Stimulated activated CD8-positive, alpha-beta memory T cell treated with anti-CD3 and anti-CD28 coated beads, Interleukin-7, amount 100 ng/mL, for 24 hours (primary cell): ENCODE data around the gene C16orf54.
"Not testable (repeated sequence)": the region's sequence is repeated elsewhere in the genome, so short reads cannot be mapped to it uniquely, and the experiment has no call there.

Experiments
- DNase-seq: peaks from one replicate; pipeline ENCODE4 v3.0.0-alpha.2; 2020; ENCODE audit warnings: low read depth

C16orf54 gene

DNA sequence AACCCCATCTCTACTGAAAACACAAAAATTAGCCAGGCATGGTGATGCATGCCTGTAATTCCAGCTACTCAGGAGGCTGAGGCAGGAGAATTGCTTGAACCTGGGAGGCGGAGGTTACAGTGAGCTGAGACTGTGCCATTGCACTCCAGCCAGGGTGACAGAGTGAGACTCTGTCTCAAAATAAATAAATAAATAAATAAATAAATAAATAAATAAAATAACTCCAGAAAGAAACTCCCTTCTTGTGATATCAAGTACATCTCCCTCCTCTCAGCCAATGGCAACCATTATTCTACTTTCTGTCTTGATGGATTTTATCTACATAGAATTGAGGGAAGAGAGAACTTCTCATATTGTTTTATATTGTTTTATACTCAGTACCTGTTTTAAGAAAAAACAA, 38.6 kb downstream of the C16orf54 start:
- DNase-seq, result not testable (repeated sequence)

DNA sequence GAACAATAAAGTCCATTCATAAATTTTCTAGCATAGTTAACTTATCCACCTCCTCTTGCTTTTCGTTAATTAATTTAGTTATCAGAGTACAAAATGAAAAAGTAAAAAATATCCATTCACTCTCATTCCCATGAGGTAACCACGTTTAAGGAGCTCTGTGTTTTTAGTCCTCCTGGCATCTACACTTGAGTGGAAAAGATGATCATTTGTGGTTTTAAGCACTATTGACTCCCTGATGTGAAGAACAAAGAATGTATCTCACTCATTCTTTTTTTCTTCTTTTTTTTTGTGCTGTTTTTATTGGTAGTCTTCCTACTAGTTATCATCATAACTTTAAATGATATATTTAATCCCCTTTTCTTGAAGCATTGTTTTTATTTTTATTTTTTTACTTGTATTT, 40.8 kb downstream of the C16orf54 start:
- DNase-seq, result no peak

DNA sequence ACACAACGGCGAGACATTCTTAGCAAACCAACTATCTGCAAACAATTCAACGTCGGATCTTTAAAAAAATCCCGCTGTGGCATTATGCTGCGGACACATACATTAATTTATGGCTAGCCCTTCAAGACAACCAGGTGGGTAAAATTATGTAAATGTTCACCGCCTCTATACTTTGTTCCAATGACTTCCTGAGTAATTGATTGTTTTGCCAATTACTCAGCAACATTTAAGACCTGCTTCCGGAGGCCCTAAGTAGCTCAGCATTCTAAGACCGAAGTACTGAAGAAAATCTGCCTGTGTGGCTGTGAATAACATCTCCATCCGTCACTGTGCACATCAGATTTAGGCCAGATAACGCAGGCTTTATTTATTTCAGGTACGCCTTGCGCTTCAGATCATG, 43.5 kb downstream of the C16orf54 start:
- DNase-seq, result no peak

DNA sequence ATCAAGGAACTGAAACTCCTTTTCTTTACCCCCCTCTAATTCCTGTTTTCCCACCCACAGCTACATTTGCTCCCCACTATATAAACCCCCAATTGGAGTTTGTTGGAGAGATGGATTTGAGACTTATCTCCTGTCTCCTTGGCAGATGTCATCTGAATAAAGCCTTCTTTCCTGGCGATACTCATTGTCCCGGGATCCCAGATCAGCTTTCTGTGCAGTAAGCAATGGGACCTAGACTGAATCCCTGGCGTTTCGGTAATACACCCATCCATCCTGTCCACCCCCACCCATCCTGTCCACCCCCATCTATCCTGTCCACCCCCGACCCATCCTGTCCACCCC, 44.6 kb downstream of the C16orf54 start:
- DNase-seq, result no peak

DNA sequence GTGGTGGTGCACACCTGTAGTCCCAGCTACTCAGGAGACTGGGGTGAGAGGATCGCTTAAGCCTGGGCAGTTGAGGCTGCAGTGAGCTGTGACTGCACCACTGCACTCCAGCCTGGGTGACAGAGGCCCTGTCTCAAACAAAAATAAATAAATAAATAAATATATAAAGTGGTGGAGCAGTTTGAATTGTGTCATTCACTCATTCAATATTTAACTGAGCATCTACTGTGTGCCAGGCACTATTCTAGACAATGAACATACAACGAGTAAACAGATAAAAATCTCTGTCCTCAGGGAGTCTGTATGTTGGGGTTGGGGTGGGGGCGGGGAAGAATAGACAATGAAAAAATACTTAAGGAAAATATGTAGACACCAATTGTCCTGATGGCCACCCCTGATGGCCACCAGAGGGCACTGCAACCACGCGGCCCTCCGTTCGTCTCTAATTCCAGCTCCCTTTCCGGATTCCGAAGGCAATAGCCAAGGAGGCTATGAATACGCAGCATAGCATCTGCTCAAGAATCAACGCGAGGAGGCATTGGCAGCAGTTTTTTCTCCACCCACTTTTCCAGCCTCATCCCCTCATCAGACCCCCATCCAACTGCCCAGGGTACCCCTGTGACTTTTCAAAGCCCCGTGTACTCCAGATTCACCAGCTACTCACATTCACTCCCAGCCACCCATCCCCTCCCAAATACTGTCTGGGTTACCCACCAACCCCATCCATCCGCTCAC, 45.4 kb downstream of the C16orf54 start:
- DNase-seq, result peak; percentile 48

DNA sequence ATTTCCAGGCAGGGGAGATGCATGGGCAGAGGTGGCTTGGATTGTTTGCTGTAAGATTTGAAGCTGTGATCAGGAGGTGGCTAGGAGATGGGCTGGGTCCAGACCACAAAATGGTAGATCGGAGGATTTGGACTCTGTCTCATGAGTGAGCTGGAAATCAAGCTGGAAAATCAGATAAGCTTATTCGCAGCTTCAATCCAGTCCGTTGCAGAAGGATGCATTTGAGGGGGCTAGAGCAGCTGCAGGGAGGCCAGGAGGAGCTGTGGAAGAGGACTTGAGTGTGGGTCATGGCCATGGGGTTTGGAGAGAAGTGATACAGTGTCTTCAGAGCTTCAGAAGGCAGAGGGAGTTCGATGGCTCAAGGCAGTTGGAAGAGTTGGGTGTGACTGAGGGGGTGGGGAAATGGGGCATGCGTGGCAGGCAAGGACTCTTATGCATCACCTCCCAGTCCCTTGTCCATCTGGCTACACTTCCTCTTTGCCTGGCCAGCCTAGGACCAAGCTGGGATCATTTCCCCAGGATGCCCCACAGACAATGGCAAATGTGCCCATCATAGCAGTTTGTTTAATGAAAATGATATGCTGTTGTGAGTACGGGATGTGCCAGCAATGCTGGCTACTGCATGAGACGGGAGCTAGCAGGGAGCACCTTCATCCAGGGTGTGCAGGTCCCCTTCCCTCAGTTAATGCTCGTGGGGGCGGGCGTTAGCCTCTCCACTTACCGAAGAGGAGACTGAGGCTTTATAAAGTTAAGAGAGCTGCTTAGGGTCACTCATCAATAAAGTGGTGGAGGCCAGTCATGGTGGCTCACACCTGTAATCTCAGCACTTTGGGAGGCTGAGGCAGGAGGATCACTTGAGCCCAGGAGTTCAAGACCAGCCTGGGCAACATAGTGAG, 46.2 kb downstream of the C16orf54 start:
- no peak for DNase-seq

DNA sequence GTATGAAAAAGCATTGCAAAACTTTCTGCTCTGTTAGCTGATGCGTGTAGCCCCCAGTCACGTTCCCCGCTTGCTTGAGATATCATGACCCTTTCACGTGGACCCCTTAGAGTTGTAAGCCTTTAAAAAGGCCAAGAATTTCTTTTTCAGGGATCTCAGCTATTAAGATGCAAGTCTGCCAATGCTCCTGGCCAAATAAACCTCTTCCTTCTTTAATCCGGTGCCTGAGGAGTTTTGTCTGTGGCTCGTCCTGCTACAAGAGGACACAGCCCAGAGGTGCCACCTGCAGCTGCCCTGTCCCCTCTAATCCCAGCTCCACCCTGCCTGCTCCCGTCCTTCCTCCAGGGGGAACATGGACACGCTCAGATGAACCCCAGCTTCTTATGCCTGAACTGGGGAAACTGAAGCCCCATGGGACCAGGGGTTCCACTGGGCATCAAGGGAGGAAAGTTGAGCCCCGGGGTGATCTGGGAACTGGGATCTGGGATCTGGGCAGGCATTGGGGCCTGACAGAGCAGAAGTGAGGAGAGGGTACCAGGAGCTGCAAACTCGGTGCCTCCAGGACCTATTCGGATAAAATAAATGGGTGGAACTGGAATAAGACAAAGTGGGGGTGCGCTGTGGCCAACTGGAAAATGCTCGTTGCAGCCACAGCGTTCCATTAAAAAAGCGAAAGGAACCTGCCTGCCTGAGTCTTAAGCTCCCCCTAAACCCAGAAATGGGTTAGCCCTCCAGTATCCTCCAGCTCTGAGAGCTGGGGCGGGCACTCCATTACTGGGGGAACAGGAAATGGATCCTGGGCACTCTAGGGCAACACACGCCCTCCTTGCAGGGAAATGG, 47.1 kb downstream of the C16orf54 start:
- DNase-seq, result no peak

DNA sequence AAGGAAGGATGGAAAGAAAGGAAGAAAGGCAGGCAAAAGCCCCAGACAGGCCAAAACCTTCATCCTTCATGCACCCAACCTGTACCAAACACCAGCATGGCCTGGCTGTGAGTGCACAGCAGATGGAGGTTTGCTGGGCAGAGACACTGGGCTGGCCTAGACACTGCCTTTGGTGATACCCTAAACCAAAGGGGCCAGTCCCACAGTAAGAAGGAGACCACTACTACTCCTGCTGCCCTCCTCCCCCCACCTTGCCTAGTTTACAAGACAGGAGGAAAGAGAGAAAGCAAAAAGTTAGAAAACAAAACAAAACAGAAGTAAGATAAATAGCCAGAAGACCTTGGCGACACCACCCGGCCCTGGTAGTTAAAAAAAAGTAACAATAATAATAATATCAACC, 47.7 kb downstream of the C16orf54 start:
- DNase-seq, result no peak

DNA sequence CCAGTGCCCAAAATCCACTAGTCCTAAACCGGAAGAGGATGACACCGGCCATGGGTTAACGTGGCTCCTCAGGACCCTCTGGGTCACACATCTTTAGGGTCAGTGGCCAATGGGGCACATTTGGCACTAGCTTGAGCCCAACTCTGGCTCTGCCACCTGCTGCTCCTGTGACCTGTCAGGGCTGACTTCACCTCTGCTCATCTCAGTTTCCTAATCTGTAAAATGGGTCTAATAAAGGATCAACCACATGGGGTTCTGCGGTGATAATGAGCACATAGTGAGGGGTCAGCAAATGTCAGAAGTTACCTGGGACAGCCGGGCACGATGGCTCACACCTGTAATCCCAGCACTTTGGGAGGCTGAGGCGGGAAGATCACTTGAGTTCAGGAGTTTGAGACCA, 48.4 kb downstream of the C16orf54 start:
- DNase-seq, result no peak

DNA sequence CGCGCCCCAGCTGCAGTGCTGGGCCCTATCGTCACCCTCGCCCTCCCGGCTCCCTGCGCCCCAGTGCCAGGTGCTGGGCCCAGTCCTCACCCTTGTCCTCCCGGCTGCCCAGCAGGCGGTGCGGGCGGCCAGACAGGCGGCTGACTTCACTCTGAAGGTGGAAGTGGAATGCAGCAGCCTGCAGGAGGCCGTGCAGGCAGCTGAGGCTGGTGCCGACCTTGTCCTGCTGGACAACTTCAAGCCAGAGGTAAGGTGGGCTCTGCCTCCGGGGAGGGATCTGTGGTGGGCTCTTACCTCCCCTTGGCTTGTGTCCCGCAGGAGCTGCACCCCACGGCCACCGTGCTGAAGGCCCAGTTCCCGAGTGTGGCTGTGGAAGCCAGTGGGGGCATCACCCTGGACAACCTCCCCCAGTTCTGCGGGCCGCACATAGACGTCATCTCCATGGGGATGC, 48.9 kb downstream of the C16orf54 start:
- DNase-seq, result no peak

DNA sequence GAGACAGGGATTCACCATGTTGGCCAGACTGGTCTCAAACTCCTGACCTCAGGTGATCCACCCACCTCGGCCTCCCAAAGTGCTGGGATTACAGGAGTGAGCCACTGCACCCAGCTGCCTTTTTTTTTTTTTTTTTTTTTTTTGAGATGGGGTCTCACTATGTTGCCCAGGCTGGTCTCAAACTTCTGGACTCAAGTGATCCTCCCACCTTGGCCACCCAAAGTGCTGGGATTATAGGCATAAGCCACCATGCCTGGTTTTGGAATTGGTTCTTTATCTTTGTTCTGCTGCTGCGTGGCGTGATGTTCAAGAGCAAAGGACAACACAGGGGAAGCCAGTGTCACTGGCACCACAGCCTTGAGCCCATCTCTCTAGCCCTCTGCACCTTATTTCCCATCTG, 50.1 kb downstream of the C16orf54 start:
- not testable (repeated sequence) for DNase-seq

DNA sequence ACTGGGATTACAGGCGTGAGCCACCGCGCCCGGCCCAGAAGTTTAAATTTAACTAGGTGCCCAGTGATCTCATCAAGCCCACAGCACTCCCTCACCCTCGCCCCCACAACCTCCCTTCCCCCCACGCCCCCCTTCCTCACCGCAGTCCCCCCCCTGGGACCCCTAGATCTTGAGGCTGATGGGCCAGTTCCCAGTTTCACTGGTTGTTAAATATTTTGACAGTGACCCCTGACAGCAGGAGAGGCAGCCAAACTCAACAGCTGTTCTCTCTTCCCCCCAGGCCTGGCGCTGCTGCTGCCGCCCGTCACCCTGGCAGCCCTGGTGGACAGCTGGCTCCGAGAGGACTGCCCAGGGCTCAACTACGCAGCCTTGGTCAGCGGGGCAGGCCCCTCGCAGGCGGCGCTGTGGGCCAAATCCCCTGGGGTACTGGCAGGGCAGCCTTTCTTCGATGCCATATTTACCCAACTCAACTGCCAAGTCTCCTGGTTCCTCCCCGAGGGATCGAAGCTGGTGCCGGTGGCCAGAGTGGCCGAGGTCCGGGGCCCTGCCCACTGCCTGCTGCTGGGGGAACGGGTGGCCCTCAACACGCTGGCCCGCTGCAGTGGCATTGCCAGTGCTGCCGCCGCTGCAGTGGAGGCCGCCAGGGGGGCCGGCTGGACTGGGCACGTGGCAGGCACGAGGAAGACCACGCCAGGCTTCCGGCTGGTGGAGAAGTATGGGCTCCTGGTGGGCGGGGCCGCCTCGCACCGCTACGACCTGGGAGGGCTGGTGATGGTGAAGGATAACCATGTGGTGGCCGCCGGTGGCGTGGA, 51.2 kb downstream of the C16orf54 start:
- DNase-seq, result no peak

DNA sequence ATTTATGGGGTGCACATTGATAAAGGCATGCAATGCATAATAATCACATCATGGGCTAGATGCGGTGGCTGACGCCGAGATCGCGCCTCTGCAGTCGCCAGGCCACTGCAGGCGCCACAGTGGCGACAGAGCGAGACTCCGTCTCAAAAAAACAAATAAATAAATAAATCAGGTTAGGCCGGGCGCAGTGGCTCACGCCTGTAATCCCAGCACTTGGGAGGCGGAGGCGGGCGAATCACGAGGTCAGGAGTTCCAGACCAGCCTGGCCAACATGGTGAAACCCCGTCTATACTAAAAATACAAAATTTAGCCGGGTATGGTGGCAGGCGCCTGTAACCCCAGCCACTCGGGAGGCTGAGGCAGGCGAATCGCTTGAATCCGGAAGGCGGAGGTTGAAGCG, 53.2 kb downstream of the C16orf54 start:
- not testable (repeated sequence) for DNase-seq
